ENCODE results near the gene SLCO2B1. TPM values are rescaled to one million over a fixed set of nuclear protein-coding genes. Genes with fewer than 3 reads are reported as not detected.

The SLCO2B1 gene
- total and polyA plus RNA-seq, 2 experiments from 2014 or later: not detected

- H3K4me1 Mint-ChIP-seq: no peaks in the 10 kb centered on the region; the same call in 2 of the 3 replicates
- peaks cover 2% of the 10 kb centered on the region; the same call in 1 of the 3 replicates for H3K36me3 Mint-ChIP-seq (ENCODE audit: low read depth)
- H3K4me3 Mint-ChIP-seq: no peak overlapping the region
- peaks cover 7% of the 10 kb centered on the region; the same call in 2 of the 3 replicates for H3K9me3 Mint-ChIP-seq
- no peak overlapping the region for H3K4me2 ChIP-seq
- H3K36me3 ChIP-seq (ENCODE audit: insufficient read depth): no peaks in the 10 kb centered on the region
- H4K20me1 ChIP-seq (replicated peaks; ENCODE audit: insufficient read depth): no peaks in the 10 kb centered on the region
- H3K9me2 ChIP-seq (ENCODE audit: insufficient read depth): no peaks in the 10 kb centered on the region
- no peak overlapping the region for H3K27ac Mint-ChIP-seq
- TF ChIP-seq ZNF114 (CRISPR knock-in tag; IDR thresholded peaks at IDR 0.05) (no peak), STAT1 (IDR thresholded peaks at IDR 0.05; ENCODE audit: unreplicated experiment) (no peak), CTCF (conservative IDR thresholded peaks at IDR 0.05; ENCODE audit: low read depth in 2 of 2) (no peak), CREB1 (CRISPR knock-in tag; IDR thresholded peaks at IDR 0.05; ENCODE audit: low read depth) (no peak), EZH2 (IDR thresholded peaks at IDR 0.05; ENCODE audit: low read depth, unreplicated experiment) (no peak), NANOG (IDR thresholded peaks at IDR 0.05; ENCODE audit: borderline replicate concordance) (no peak)
- TF ChIP-seq, protein P1, sequence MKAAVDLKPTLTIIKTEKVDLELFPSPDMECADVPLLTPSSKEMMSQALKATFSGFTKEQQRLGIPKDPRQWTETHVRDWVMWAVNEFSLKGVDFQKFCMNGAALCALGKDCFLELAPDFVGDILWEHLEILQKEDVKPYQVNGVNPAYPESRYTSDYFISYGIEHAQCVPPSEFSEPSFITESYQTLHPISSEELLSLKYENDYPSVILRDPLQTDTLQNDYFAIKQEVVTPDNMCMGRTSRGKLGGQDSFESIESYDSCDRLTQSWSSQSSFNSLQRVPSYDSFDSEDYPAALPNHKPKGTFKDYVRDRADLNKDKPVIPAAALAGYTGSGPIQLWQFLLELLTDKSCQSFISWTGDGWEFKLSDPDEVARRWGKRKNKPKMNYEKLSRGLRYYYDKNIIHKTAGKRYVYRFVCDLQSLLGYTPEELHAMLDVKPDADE (IDR thresholded peaks at IDR 0.05): no peak
- TF ChIP-seq, protein P2, sequence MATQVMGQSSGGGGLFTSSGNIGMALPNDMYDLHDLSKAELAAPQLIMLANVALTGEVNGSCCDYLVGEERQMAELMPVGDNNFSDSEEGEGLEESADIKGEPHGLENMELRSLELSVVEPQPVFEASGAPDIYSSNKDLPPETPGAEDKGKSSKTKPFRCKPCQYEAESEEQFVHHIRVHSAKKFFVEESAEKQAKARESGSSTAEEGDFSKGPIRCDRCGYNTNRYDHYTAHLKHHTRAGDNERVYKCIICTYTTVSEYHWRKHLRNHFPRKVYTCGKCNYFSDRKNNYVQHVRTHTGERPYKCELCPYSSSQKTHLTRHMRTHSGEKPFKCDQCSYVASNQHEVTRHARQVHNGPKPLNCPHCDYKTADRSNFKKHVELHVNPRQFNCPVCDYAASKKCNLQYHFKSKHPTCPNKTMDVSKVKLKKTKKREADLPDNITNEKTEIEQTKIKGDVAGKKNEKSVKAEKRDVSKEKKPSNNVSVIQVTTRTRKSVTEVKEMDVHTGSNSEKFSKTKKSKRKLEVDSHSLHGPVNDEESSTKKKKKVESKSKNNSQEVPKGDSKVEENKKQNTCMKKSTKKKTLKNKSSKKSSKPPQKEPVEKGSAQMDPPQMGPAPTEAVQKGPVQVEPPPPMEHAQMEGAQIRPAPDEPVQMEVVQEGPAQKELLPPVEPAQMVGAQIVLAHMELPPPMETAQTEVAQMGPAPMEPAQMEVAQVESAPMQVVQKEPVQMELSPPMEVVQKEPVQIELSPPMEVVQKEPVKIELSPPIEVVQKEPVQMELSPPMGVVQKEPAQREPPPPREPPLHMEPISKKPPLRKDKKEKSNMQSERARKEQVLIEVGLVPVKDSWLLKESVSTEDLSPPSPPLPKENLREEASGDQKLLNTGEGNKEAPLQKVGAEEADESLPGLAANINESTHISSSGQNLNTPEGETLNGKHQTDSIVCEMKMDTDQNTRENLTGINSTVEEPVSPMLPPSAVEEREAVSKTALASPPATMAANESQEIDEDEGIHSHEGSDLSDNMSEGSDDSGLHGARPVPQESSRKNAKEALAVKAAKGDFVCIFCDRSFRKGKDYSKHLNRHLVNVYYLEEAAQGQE (IDR thresholded peaks at IDR 0.05; ENCODE audit: unreplicated experiment): no peak
- H3K4me3 ChIP-seq: no peak overlapping the region
- H3K4me1 ChIP-seq (ENCODE audit: insufficient read depth): no peaks in the 10 kb centered on the region
- no peak for DNase-seq (ENCODE audit: low spot score)
- no peak overlapping the region for H2AFZ ChIP-seq
- H3K27me3 Mint-ChIP-seq (ENCODE audit: insufficient read depth, low read depth, poor library complexity): peaks cover 5% of the 10 kb centered on the region
- H3K27ac ChIP-seq (ENCODE audit: low read depth): no peak overlapping the region
- no peaks in the 10 kb centered on the region for H3F3A ChIP-seq (replicated peaks; ENCODE audit: low read depth)
- no peaks in the 10 kb centered on the region for H3K27me3 ChIP-seq (ENCODE audit: insufficient read depth)
- no peaks in the 10 kb centered on the region for H3K79me2 ChIP-seq (replicated peaks; ENCODE audit: insufficient read depth)
- ATAC-seq: no peak
These were observed 15.8 kb upstream of the SLCO2B1 start for GRCh38 chr11:75135021-75135650.

DNA sequence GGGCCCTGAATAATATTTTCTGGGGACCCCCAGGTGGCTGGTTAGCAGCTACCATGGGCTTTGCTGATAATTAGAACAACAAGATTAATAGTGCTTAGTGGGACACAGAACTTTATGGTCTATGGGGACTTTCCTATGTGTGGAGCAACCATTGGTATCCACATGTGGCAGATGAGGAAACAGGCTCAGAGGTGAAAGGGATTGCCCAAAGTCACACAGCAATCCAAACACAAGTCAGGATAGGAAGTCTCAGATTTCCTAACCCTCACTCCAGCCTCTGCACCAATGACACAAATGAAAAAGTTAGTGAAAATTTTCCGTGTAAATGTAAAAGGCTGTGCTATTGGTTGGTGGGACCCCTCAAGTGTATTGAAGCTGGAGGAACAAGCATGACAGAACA lies 15.3 kb upstream of the SLCO2B1 start:
- Mint-ChIP-seq H3K4me1 (no peaks in the 10 kb centered on the region; the same call in 2 of the 3 replicates), H3K9me3 (peaks cover 7% of the 10 kb centered on the region; the same call in 2 of the 3 replicates), H3K4me3 (no peak overlapping the region), H3K27ac (no peak overlapping the region), H3K27me3 (ENCODE audit: insufficient read depth, low read depth, poor library complexity) (peaks cover 9% of the 10 kb centered on the region), H3K36me3 (ENCODE audit: low read depth) (peaks cover 2% of the 10 kb centered on the region; the same call in 1 of the 3 replicates)
- H3K4me2 ChIP-seq: no peak overlapping the region
- H3K4me3 ChIP-seq: no peak overlapping the region
- no peaks in the 10 kb centered on the region for H4K20me1 ChIP-seq (replicated peaks; ENCODE audit: insufficient read depth)
- H3K4me1 ChIP-seq (ENCODE audit: insufficient read depth): no peaks in the 10 kb centered on the region
- H3K36me3 ChIP-seq (ENCODE audit: insufficient read depth): no peaks in the 10 kb centered on the region
- H3K27me3 ChIP-seq (ENCODE audit: insufficient read depth): no peaks in the 10 kb centered on the region
- no peak overlapping the region for H3K27ac ChIP-seq (ENCODE audit: low read depth)
- DNase-seq (ENCODE audit: low spot score) (no peak), ATAC-seq (no peak)
- H3F3A ChIP-seq (replicated peaks; ENCODE audit: low read depth): no peaks in the 10 kb centered on the region
- H3K79me2 ChIP-seq (replicated peaks; ENCODE audit: insufficient read depth): no peaks in the 10 kb centered on the region
- H3K9me2 ChIP-seq (ENCODE audit: insufficient read depth): no peaks in the 10 kb centered on the region
- no peak overlapping the region for H2AFZ ChIP-seq
- TF ChIP-seq, protein P2 (IDR thresholded peaks at IDR 0.05; ENCODE audit: unreplicated experiment): no peak
- no peak for TF ChIP-seq EZH2 (IDR thresholded peaks at IDR 0.05; ENCODE audit: low read depth, unreplicated experiment)
- TF ChIP-seq, protein P1 (IDR thresholded peaks at IDR 0.05): no peak
